ENCODE data around the gene MAP3K19.

GRCh38 chr2:134955744-134956143 lies 91.5 kb downstream of the MAP3K19 start:
- TF ChIP-seq E2F4 (IDR thresholded peaks at IDR 0.05; ENCODE audit: low read depth, low read length), result no peak
- TF ChIP-seq, protein P1, sequence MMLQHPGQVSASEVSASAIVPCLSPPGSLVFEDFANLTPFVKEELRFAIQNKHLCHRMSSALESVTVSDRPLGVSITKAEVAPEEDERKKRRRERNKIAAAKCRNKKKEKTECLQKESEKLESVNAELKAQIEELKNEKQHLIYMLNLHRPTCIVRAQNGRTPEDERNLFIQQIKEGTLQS (IDR thresholded peaks at IDR 0.05; ENCODE audit: borderline replicate concordance, extremely low read depth, low read depth, low read length), result no peak
- TF ChIP-seq RCOR1 (conservative IDR thresholded peaks at IDR 0.05; ENCODE audit: low read depth, low read length), result no peak
- no peak for TF ChIP-seq RBBP5 (conservative IDR thresholded peaks at IDR 0.05)
- TF ChIP-seq NRF1 (conservative IDR thresholded peaks at IDR 0.05; ENCODE audit: low read depth, low read length), result no peak
- TF ChIP-seq ETV6 (conservative IDR thresholded peaks at IDR 0.05 in 1 of 2, IDR thresholded peaks at IDR 0.05 in 1 of 2; ENCODE audit: borderline replicate concordance in 1 of 2, low read depth in 1 of 2), result no peak
- no peak for TF ChIP-seq CTCF (IDR thresholded peaks at IDR 0.05 in 2 of 3, conservative IDR thresholded peaks at IDR 0.05 in 1 of 3; ENCODE audit: control insufficient read depth in 2 of 3, extremely low read depth in 1 of 3, insufficient read depth in 1 of 3, low read depth in 3 of 3, low read length in 3 of 3)
- no peak for TF ChIP-seq POLR2AphosphoS5 (IDR thresholded peaks at IDR 0.05; ENCODE audit: low read length)
- no peak for TF ChIP-seq CEBPZ (IDR thresholded peaks at IDR 0.05; ENCODE audit: low read depth, low read length)
- TF ChIP-seq FOXK2 (IDR thresholded peaks at IDR 0.05), result no peak

Measured in GM12878 (cell line).